WTC11 (cell line): ENCODE data around the gene ZNF471.

ENCODE experiments used
- FOXJ3 ChIP-seq: sonication (generic); formaldehyde crosslinking; IDR thresholded peaks from 2 replicates; pipeline ENCODE4 v1.9.0; 2021; ENCODE audit warnings: missing genetic modification reagents, mild to moderate bottlenecking, borderline replicate concordance
- KAT7 ChIP-seq: sonication (generic); formaldehyde crosslinking; IDR thresholded peaks from 2 replicates; pipeline ENCODE4 v1.8.1; 2023; ENCODE audit warnings: missing genetic modification reagents, mild to moderate bottlenecking, borderline replicate concordance
- NFYB ChIP-seq: sonication (generic); formaldehyde crosslinking; conservative IDR thresholded peaks from 2 replicates; pipeline ENCODE4 v1.8.0; 2022; ENCODE audit warnings: low read depth, missing genetic modification reagents
- NR3C1 ChIP-seq: sonication (generic); formaldehyde crosslinking; conservative IDR thresholded peaks from 2 replicates; pipeline ENCODE4 v1.8.1; 2023; ENCODE audit warnings: low read depth, mild to moderate bottlenecking, missing genetic modification reagents
- ZBTB21 ChIP-seq: sonication (generic); formaldehyde crosslinking; IDR thresholded peaks from 2 replicates; pipeline ENCODE4 v1.8.1; 2023; ENCODE audit warnings: mild to moderate bottlenecking, missing genetic modification reagents, borderline replicate concordance
- TF ChIP-seq, protein P1 (sequence below): sonication (generic); formaldehyde crosslinking; IDR thresholded peaks from 2 replicates; pipeline ENCODE4 v1.8.1; 2022; ENCODE audit warnings: mild to moderate bottlenecking, missing genetic modification reagents, moderate library complexity, borderline replicate concordance
- TF ChIP-seq, protein P2 (sequence below): sonication (generic); formaldehyde crosslinking; IDR thresholded peaks from 2 replicates; pipeline ENCODE4 v1.8.1; 2023; ENCODE audit warnings: mild to moderate bottlenecking, missing genetic modification reagents
- TF ChIP-seq, protein P3 (sequence below): fragments of 250-450 bp; sonication (Bioruptor Pico); IDR thresholded peaks from 2 replicates; pipeline ENCODE4 v2.1.2; 2022; ENCODE audit warnings: mild to moderate bottlenecking, moderate library complexity
- TF ChIP-seq, protein P4 (sequence below): fragments of 250-450 bp; sonication (Bioruptor Pico); IDR thresholded peaks from 2 replicates; pipeline ENCODE4 v1.9.0; 2021; ENCODE audit warnings: moderate library complexity, mild to moderate bottlenecking, inconsistent platforms, borderline replicate concordance
- TF ChIP-seq, protein P5 (sequence below): sonication (generic); formaldehyde crosslinking; conservative IDR thresholded peaks from 2 replicates; pipeline ENCODE4 v1.8.1; 2023; ENCODE audit warnings: mild to moderate bottlenecking, low read depth, missing genetic modification reagents, moderate library complexity
- TF ChIP-seq, protein P6 (sequence below): fragments of 200-600 bp; IDR thresholded peaks from 2 replicates; pipeline ENCODE4 v1.8.0; 2022; ENCODE audit warnings: antibody characterized with exemption
- TF ChIP-seq, protein P7 (sequence below): sonication (generic); formaldehyde crosslinking; IDR thresholded peaks from 2 replicates; pipeline ENCODE4 v1.8.1; 2023; ENCODE audit warnings: mild to moderate bottlenecking, missing genetic modification reagents, moderate library complexity
- TF ChIP-seq, protein P8 (sequence below): sonication (generic); formaldehyde crosslinking; IDR thresholded peaks from 2 replicates; pipeline ENCODE4 v1.8.1; 2022; ENCODE audit warnings: low read depth, missing genetic modification reagents, borderline replicate concordance
- TF ChIP-seq, protein P9 (sequence below): sonication (generic); formaldehyde crosslinking; IDR thresholded peaks from 2 replicates; pipeline ENCODE4 v1.8.0; 2023; ENCODE audit warnings: missing genetic modification reagents, mild to moderate bottlenecking, borderline replicate concordance

DNA sequence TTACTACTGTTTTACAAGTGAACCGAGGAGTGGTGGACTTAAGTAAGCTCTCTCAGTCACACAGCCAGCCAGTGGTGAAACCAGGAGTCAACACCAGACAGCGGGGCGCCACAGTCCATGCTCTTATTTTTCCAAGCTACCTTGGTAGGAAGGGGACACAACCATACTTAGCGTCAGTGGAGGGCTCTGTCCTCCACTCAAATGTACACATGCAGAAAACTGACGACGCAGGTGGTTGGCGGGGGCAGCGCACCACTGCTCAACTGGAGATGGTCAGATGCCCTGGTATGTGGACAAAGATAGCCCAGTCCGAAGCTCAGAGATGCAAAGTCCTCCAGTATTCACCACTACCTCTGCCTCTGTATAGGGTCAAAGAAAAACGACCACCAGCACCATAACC lies 31.6 kb upstream of the ZNF471 start:
- TF ChIP-seq, protein P1, sequence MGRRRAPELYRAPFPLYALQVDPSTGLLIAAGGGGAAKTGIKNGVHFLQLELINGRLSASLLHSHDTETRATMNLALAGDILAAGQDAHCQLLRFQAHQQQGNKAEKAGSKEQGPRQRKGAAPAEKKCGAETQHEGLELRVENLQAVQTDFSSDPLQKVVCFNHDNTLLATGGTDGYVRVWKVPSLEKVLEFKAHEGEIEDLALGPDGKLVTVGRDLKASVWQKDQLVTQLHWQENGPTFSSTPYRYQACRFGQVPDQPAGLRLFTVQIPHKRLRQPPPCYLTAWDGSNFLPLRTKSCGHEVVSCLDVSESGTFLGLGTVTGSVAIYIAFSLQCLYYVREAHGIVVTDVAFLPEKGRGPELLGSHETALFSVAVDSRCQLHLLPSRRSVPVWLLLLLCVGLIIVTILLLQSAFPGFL (CRISPR knock-in tag): no peak
- no peak for TF ChIP-seq ZBTB21 (CRISPR knock-in tag)
- TF ChIP-seq, protein P2, sequence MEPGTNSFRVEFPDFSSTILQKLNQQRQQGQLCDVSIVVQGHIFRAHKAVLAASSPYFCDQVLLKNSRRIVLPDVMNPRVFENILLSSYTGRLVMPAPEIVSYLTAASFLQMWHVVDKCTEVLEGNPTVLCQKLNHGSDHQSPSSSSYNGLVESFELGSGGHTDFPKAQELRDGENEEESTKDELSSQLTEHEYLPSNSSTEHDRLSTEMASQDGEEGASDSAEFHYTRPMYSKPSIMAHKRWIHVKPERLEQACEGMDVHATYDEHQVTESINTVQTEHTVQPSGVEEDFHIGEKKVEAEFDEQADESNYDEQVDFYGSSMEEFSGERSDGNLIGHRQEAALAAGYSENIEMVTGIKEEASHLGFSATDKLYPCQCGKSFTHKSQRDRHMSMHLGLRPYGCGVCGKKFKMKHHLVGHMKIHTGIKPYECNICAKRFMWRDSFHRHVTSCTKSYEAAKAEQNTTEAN (CRISPR knock-in tag): no peak
- TF ChIP-seq NFYB (CRISPR knock-in tag): no peak
- TF ChIP-seq, protein P3, sequence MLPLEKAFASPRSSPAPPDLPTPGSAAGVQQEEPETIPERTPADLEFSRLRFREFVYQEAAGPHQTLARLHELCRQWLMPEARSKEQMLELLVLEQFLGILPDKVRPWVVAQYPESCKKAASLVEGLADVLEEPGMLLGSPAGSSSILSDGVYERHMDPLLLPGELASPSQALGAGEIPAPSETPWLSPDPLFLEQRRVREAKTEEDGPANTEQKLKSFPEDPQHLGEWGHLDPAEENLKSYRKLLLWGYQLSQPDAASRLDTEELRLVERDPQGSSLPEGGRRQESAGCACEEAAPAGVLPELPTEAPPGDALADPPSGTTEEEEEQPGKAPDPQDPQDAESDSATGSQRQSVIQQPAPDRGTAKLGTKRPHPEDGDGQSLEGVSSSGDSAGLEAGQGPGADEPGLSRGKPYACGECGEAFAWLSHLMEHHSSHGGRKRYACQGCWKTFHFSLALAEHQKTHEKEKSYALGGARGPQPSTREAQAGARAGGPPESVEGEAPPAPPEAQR (CRISPR knock-in tag): no peak
- TF ChIP-seq, protein P4, sequence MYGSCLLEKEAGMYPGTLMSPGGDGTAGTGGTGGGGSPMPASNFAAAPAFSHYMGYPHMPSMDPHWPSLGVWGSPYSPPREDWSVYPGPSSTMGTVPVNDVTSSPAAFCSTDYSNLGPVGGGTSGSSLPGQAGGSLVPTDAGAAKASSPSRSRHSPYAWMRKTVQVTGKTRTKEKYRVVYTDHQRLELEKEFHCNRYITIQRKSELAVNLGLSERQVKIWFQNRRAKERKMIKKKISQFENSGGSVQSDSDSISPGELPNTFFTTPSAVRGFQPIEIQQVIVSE (CRISPR knock-in tag): no peak
- TF ChIP-seq, protein P5, sequence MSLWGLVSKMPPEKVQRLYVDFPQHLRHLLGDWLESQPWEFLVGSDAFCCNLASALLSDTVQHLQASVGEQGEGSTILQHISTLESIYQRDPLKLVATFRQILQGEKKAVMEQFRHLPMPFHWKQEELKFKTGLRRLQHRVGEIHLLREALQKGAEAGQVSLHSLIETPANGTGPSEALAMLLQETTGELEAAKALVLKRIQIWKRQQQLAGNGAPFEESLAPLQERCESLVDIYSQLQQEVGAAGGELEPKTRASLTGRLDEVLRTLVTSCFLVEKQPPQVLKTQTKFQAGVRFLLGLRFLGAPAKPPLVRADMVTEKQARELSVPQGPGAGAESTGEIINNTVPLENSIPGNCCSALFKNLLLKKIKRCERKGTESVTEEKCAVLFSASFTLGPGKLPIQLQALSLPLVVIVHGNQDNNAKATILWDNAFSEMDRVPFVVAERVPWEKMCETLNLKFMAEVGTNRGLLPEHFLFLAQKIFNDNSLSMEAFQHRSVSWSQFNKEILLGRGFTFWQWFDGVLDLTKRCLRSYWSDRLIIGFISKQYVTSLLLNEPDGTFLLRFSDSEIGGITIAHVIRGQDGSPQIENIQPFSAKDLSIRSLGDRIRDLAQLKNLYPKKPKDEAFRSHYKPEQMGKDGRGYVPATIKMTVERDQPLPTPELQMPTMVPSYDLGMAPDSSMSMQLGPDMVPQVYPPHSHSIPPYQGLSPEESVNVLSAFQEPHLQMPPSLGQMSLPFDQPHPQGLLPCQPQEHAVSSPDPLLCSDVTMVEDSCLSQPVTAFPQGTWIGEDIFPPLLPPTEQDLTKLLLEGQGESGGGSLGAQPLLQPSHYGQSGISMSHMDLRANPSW: no peak
- TF ChIP-seq, protein P6, sequence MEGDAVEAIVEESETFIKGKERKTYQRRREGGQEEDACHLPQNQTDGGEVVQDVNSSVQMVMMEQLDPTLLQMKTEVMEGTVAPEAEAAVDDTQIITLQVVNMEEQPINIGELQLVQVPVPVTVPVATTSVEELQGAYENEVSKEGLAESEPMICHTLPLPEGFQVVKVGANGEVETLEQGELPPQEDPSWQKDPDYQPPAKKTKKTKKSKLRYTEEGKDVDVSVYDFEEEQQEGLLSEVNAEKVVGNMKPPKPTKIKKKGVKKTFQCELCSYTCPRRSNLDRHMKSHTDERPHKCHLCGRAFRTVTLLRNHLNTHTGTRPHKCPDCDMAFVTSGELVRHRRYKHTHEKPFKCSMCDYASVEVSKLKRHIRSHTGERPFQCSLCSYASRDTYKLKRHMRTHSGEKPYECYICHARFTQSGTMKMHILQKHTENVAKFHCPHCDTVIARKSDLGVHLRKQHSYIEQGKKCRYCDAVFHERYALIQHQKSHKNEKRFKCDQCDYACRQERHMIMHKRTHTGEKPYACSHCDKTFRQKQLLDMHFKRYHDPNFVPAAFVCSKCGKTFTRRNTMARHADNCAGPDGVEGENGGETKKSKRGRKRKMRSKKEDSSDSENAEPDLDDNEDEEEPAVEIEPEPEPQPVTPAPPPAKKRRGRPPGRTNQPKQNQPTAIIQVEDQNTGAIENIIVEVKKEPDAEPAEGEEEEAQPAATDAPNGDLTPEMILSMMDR: no peak
- TF ChIP-seq, protein P7, sequence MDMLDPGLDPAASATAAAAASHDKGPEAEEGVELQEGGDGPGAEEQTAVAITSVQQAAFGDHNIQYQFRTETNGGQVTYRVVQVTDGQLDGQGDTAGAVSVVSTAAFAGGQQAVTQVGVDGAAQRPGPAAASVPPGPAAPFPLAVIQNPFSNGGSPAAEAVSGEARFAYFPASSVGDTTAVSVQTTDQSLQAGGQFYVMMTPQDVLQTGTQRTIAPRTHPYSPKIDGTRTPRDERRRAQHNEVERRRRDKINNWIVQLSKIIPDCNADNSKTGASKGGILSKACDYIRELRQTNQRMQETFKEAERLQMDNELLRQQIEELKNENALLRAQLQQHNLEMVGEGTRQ: no peak
- TF ChIP-seq KAT7 (CRISPR knock-in tag): no peak
- TF ChIP-seq, protein P8, sequence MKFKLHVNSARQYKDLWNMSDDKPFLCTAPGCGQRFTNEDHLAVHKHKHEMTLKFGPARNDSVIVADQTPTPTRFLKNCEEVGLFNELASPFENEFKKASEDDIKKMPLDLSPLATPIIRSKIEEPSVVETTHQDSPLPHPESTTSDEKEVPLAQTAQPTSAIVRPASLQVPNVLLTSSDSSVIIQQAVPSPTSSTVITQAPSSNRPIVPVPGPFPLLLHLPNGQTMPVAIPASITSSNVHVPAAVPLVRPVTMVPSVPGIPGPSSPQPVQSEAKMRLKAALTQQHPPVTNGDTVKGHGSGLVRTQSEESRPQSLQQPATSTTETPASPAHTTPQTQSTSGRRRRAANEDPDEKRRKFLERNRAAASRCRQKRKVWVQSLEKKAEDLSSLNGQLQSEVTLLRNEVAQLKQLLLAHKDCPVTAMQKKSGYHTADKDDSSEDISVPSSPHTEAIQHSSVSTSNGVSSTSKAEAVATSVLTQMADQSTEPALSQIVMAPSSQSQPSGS: no peak
- TF ChIP-seq NR3C1 (CRISPR knock-in tag): no peak
- TF ChIP-seq, protein P9, sequence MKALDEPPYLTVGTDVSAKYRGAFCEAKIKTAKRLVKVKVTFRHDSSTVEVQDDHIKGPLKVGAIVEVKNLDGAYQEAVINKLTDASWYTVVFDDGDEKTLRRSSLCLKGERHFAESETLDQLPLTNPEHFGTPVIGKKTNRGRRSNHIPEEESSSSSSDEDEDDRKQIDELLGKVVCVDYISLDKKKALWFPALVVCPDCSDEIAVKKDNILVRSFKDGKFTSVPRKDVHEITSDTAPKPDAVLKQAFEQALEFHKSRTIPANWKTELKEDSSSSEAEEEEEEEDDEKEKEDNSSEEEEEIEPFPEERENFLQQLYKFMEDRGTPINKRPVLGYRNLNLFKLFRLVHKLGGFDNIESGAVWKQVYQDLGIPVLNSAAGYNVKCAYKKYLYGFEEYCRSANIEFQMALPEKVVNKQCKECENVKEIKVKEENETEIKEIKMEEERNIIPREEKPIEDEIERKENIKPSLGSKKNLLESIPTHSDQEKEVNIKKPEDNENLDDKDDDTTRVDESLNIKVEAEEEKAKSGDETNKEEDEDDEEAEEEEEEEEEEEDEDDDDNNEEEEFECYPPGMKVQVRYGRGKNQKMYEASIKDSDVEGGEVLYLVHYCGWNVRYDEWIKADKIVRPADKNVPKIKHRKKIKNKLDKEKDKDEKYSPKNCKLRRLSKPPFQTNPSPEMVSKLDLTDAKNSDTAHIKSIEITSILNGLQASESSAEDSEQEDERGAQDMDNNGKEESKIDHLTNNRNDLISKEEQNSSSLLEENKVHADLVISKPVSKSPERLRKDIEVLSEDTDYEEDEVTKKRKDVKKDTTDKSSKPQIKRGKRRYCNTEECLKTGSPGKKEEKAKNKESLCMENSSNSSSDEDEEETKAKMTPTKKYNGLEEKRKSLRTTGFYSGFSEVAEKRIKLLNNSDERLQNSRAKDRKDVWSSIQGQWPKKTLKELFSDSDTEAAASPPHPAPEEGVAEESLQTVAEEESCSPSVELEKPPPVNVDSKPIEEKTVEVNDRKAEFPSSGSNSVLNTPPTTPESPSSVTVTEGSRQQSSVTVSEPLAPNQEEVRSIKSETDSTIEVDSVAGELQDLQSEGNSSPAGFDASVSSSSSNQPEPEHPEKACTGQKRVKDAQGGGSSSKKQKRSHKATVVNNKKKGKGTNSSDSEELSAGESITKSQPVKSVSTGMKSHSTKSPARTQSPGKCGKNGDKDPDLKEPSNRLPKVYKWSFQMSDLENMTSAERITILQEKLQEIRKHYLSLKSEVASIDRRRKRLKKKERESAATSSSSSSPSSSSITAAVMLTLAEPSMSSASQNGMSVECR (CRISPR knock-in tag): no peak
- no peak for TF ChIP-seq FOXJ3
